Panc1 (cell line): Measurements from ENCODE around the gene ZNF608.

Experiments used
- CTCF ChIP-seq: fragments of 450-650 bp; IDR thresholded peaks from 2 replicates; pipeline ENCODE4 v1.5.1; 2017; ENCODE audit warnings: mild to moderate bottlenecking
- REST ChIP-seq, 2 experiments: IDR thresholded peaks; 2 replicates each; pipeline ENCODE4 v1.6.1; 2011 to 2012; ENCODE audit warnings: low read depth in 2 of 2, control low read depth in 1 of 2, low read length in 1 of 2, mild to moderate bottlenecking in 1 of 2, moderate library complexity in 1 of 2; ENCODE audit not compliant: insufficient read depth in 1 of 2

- TF ChIP-seq REST (IDR thresholded peaks at IDR 0.05; ENCODE audit: insufficient read depth in 1 of 2, low read depth in 2 of 2, low read length in 1 of 2) (no peak), CTCF (no peak)
Measured at GRCh38 chr5:124743602-124744169, 2.8 kb downstream of the ZNF608 start.
